Stimulated activated CD4-positive, alpha-beta T cell treated with anti-CD3 and anti-CD28 coated beads, Interleukin-1b, Interleukin-23, amount 100 ng/mL, for 4 hours (primary cell): ENCODE measurements around the gene RAPSN.

ENCODE experiments used
- DNase-seq, 2 donors: peaks; one replicate each; pipeline ENCODE4 v3.0.0-alpha.2; 2020; ENCODE audit warnings: low read depth in 2 of 2

RAPSN gene

GRCh38 chr11:47448566-47449427, at the start of gene RAPSN:
Gene RAPSN, minus strand, starts transcription at chr11:47449136. Its CDS starts 172 bp downstream, at chr11:47448964.
- no peak for DNase-seq

DNA sequence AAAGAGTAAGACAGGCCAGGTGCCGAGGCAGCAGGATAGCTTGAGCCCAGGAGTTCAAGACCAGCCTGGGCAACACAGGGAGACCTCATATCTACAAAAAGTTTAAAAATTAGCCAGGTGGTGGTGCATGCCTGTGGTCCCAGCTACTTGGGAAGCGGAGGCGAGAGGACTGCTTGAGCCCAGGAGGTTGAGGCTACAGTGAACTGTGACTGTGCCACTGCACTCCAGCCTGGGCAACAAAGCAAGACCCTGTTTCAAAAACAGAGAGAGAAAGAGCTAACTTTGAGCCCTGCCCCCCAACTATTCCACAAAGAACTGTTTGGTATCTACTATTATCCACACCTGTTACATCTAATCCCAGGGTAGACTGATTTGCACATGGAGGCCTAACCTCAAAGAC, 49.2 kb upstream of the RAPSN start:
- DNase-seq: no peak

GRCh38 chr11:47496808-47497207, 47.9 kb upstream of the RAPSN start:
- no peak for DNase-seq

GRCh38 chr11:47495856-47496217, 46.9 kb upstream of the RAPSN start:
- no peak for DNase-seq

DNA sequence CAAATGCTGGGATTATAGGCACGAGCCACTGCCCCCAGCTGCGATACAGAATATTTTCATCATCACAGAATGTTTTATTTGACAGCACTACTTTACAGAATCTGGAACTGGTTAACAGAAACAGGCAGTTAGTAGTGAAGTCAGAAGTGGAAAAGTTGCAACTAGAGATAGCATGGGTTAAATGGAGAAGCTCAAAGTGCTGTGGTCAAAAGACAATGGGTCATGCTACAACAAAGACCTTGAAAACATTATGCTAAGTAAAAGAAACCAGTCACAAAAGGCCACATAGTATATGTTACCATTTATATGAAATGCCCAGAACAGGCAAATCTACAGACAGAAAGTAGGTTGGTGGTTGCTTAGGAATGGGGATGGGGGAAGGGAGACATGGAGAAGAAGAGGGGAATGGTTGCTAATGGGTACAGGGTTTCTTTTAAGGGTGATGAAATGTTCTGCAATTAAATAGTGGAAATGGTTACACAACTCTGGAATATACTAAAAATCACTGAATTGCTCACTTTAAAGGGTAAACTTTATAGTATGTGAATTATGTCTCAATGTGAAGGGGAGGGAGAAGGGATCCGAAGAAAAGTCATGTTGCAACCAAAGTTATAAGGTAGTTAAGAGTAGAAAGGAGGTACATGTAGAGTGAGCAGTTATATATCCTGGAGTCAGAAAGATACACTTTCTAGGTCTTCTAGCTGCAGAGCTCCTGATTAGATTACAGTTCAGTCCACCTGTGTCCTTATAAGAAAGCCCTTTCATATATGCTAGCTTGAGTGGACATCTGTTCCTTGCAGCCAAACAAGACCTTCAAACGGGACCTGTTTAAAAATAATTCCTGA, 46.3 kb upstream of the RAPSN start:
- no peak for DNase-seq

GRCh38 chr11:47489395-47489755, 40.4 kb upstream of the RAPSN start:
- no peak for DNase-seq

GRCh38 chr11:47488674-47489394, 39.9 kb upstream of the RAPSN start:
- no peak for DNase-seq

DNA sequence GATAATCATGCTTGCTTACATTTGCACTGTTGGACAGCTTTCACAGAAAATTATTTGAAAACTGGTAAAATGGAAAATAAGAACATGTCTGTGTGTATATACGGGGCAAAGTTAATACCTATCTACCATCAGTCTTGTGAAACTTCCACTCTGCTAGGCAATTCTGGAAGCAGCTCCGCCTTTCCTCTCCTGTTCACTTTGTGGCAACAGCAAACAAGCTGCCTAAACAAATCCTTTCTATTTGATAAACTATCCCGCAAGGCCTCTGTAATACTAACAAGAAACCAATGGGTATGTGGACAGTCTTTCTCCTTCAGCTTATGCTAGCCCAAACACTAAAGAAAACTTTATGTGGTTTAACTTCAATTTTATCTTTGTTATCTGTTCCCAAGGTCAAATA, 39.2 kb upstream of the RAPSN start:
- no peak for DNase-seq

GRCh38 chr11:47487421-47487820, 38.5 kb upstream of the RAPSN start:
- DNase-seq: no peak

DNA sequence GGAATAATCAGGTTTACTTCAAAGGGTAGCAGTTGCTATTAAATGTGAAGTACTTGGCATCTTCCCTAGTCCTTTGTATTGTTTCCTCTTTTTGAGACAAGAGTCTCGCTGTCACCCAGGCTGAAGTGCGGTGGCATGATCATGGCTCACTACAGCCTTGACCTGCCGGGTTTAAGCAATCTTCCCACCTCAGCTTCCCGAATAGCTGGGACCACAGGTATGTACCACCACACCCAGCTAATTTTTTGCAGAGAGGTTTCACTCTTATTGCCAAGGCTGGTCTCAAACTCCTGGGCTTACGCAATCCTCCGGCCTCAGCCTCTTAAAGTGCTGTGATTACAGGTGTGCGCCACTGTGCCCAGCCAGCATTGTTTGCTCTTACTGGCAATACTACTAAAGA, 36.2 kb upstream of the RAPSN start:
- DNase-seq: no peak

DNA sequence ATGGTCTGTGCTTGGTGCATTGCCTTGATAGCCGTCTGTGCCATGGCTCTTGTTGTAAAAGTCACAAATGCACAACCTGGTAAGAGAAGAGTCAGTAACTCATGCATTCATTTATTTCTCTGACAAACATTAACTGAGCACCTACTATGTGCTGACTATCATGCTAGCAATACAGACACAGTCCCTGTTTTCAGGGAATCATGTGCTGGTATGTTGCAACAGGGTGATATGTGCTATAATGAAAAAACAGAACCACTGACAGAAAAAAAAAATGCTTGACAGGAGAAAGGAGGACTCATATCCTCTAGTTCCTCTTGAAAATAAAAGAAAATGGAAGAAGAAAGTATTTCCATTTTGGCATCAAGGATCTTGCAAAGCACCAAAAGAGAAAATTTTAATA, 34.5 kb upstream of the RAPSN start:
- no peak for DNase-seq

GRCh38 chr11:47480762-47481161, 31.8 kb upstream of the RAPSN start:
- no peak for DNase-seq

GRCh38 chr11:47478651-47479329, 29.9 kb upstream of the RAPSN start:
- no peak for DNase-seq

- DNase-seq: no peak
Observed at GRCh38 chr11:47477753-47478152, 28.8 kb upstream of the RAPSN start.

- DNase-seq: no peak
Observed at GRCh38 chr11:47477323-47477722, 28.4 kb upstream of the RAPSN start.

GRCh38 chr11:47470671-47471070, 21.7 kb upstream of the RAPSN start:
- DNase-seq: no peak

DNA sequence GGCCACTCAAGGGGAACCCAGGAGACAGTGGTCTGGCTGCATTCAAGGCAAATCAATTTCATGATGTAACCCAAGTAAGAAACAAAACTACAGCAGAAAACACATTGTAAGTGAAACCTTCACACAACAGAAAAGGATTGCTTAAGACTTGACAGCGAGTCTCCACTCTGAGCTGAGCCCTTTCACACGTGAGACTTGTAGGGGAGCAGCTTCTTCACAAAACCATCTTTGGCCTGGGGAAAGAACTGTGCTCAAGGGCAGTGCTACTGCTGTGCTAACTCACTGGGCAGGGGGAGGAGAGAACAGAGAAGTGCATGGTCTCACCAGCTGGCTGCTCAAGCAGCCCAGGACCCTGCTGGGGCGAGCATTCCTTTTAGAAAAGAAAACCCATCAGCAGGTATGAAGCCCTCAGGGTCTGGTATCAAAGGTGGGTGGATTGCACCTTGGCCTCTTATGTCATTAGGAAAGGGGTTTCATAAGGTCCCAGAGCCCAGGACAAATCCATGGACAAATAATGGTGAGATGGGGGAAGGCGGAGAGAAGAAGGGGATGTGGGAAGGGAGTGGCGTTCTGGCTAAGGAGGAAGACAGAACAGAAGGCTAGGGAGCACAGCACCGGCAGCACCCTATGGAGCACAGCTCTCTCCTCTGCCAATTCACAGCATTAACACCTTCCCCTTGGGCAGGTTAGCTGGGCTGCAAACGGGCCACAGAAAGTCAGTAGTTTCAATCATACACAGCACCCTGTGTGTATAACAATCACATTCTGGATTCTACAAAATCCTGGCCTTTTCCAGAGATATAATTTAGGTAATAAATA, 20.6 kb upstream of the RAPSN start:
- DNase-seq: no peak

- DNase-seq: no peak
Observed at GRCh38 chr11:47468598-47469214, 19.8 kb upstream of the RAPSN start.

- DNase-seq: no peak
Observed at GRCh38 chr11:47467357-47467756, 18.4 kb upstream of the RAPSN start.

- no peak for DNase-seq
Observed at GRCh38 chr11:47466701-47467250, 17.8 kb upstream of the RAPSN start.
